ENCODE results near the gene RCAN2.

GRCh38 chr6:46511320-46511719, 20.1 kb upstream of the RCAN2 start:
- no peak for TF ChIP-seq CTCF (conservative IDR thresholded peaks at IDR 0.05)
- no peak for TF ChIP-seq ZFX (IDR thresholded peaks at IDR 0.05)
